OCI-LY1 (cell line): ENCODE data around the gene BSG.

Experiments used
- H2AFZ ChIP-seq: fragments of 200-600 bp; sonication (generic), shearing (Covaris generic); 2 replicates; pipeline ENCODE4 v1.6.0; 2014; ENCODE audit warnings: antibody characterized with exemption, mild to moderate bottlenecking, low read length
- H3F3A ChIP-seq: fragments of 200-600 bp; sonication (generic), shearing (Covaris generic); 2 replicates; pipeline ENCODE4 v1.6.0; 2014; ENCODE audit warnings: mild to moderate bottlenecking, antibody characterized with exemption, low read length, moderate library complexity; ENCODE audit not compliant: insufficient read depth
- H3K27ac ChIP-seq: fragments of 200-600 bp; sonication (generic); 2 replicates; pipeline ENCODE4 v1.5.1; 2014; ENCODE audit warnings: low read length, mixed run types, mild to moderate bottlenecking, low read depth; ENCODE audit not compliant: poor library complexity, severe bottlenecking
- H3K27me3 ChIP-seq: fragments of 200-600 bp; sonication (generic); 2 replicates; pipeline ENCODE4 v1.6.0; 2014; ENCODE audit warnings: antibody characterized with exemption, mild to moderate bottlenecking, low read length, moderate library complexity; ENCODE audit not compliant: insufficient read depth
- H3K36me3 ChIP-seq: fragments of 200-600 bp; sonication (generic); 2 replicates; pipeline ENCODE4 v1.6.1; 2014; ENCODE audit warnings: mild to moderate bottlenecking, antibody characterized with exemption, low read length, moderate library complexity, mixed read lengths; ENCODE audit not compliant: insufficient read depth
- H3K4me1 ChIP-seq: fragments of 200-600 bp; sonication (generic); 2 replicates; pipeline ENCODE4 v1.5.1; 2014; ENCODE audit warnings: mild to moderate bottlenecking, low read length, moderate library complexity; ENCODE audit not compliant: insufficient read depth, severe bottlenecking
- H3K4me2 ChIP-seq: fragments of 200-600 bp; sonication (generic), shearing (Covaris generic); 2 replicates; pipeline ENCODE4 v1.6.1; 2014; ENCODE audit warnings: low read length
- H3K4me3 ChIP-seq: fragments of 200-600 bp; sonication (generic); 2 replicates; pipeline ENCODE4 v1.5.1; 2014; ENCODE audit warnings: low read length, low read depth, mild to moderate bottlenecking, mixed read lengths; ENCODE audit not compliant: poor library complexity, severe bottlenecking
- H3K79me2 ChIP-seq: fragments of 200-600 bp; shearing (Covaris generic); 2 replicates; pipeline ENCODE4 v1.6.1; 2016; ENCODE audit warnings: mixed run types, low read length, mixed read lengths; ENCODE audit not compliant: insufficient read depth
- H3K9ac ChIP-seq: fragments of 200-600 bp; sonication (generic), shearing (Covaris generic); 2 replicates; pipeline ENCODE4 v1.6.1; 2014; ENCODE audit warnings: mild to moderate bottlenecking, low read length, mixed read lengths
- H3K9me2 ChIP-seq: fragments of 200-600 bp; sonication (generic), shearing (Covaris generic); 2 replicates; pipeline ENCODE4 v1.6.1; 2014; ENCODE audit warnings: low read depth, mild to moderate bottlenecking, low read length, mixed read lengths
- H3K9me3 ChIP-seq: fragments of 200-600 bp; shearing (Covaris generic); 2 replicates; pipeline ENCODE4 v1.6.1; 2014; ENCODE audit warnings: low read length, mixed read lengths
- H4K20me1 ChIP-seq: fragments of 200-600 bp; sonication (generic), shearing (Covaris generic); 2 replicates; pipeline ENCODE4 v1.6.0; 2016; ENCODE audit warnings: mild to moderate bottlenecking, low read length; ENCODE audit not compliant: insufficient read depth
- CTCF ChIP-seq: fragments of 200-600 bp; sonication (generic), shearing (Covaris generic); IDR thresholded peaks from 2 replicates; pipeline ENCODE4 v1.5.1; 2017; ENCODE audit warnings: mild to moderate bottlenecking, antibody characterized with exemption, low read length, moderate library complexity, mixed read lengths
- EZH2 ChIP-seq: fragments of 200-600 bp; sonication (generic), shearing (Covaris generic); IDR thresholded peaks from 2 replicates; pipeline ENCODE4 v1.8.0; 2017; ENCODE audit warnings: borderline replicate concordance, mixed run types, mild to moderate bottlenecking, antibody characterized with exemption, low read length, moderate library complexity, mixed read lengths

The BSG gene

DNA sequence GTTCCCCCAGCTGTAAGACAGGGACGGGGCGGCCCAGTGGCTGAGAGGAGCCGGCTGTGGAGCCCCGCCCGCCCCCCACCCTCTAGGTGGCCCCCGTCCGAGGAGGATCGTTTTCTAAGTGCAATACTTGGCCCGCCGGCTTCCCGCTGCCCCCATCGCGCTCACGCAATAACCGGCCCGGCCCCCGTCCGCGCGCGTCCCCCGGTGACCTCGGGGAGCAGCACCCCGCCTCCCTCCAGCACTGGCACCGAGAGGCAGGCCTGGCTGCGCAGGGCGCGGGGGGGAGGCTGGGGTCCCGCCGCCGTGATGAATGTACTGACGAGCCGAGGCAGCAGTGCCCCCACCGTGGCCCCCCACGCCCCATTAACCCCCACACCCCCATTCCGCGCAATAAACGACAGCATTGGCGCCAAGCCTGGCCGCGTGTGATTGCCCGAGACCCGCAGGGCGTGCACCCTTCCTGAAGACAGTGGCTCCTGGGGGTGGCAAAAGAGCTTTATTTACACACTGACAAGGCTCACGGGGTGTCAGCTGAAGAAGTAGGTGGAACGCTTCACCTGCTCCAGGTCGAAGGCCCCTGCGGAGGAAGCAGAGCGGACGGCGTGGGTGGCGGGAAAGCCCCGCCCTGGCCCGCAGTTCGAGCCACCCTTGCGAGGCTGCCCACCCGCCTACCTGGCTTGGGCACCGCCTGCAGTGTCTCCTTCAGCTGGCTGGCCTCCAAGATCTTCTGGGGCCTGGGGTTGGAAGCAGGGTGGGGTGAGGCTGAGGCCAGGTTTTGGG, 44.5 kb downstream of the BSG start:
- peaks cover 5% of the 10 kb centered on the region for H3K4me1 ChIP-seq
- H3K36me3 ChIP-seq, result peaks cover 61% of the 10 kb centered on the region
- no peaks in the 10 kb centered on the region for H3K27me3 ChIP-seq
- H3K9ac ChIP-seq, result no peak overlapping the region
- no peaks in the 10 kb centered on the region for H4K20me1 ChIP-seq
- H3F3A ChIP-seq, result 0 out of 2 replicates have a peak, but pooled peaks cover 4% of the 10 kb centered on the region
- H3K27ac ChIP-seq, result no peak overlapping the region
- no peaks in the 10 kb centered on the region for H3K79me2 ChIP-seq
- TF ChIP-seq EZH2 (no peak), CTCF (no peak)
- H3K4me2 ChIP-seq, result no peak overlapping the region
- no peaks in the 10 kb centered on the region for H3K9me2 ChIP-seq
- no peak overlapping the region for H3K4me3 ChIP-seq
- no peak overlapping the region for H2AFZ ChIP-seq
- no peaks in the 10 kb centered on the region for H3K9me3 ChIP-seq

- no peak overlapping the region for H3K27ac ChIP-seq
- H3K9ac ChIP-seq, result no peak overlapping the region
- no peak overlapping the region for H3K4me3 ChIP-seq
- H3K9me2 ChIP-seq, result no peaks in the 10 kb centered on the region
- no peaks in the 10 kb centered on the region for H4K20me1 ChIP-seq
- H3K79me2 ChIP-seq, result no peaks in the 10 kb centered on the region
- no peak overlapping the region for H3K4me2 ChIP-seq
- no peaks in the 10 kb centered on the region for H3K9me3 ChIP-seq
- no peaks in the 10 kb centered on the region for H3K27me3 ChIP-seq
- H3F3A ChIP-seq, result 0 out of 2 replicates have a peak, but pooled peaks cover 4% of the 10 kb centered on the region
- no peak for TF ChIP-seq CTCF
- TF ChIP-seq EZH2, result no peak
- H3K36me3 ChIP-seq, result peaks cover 68% of the 10 kb centered on the region
- H2AFZ ChIP-seq, result no peak overlapping the region
- peaks cover 5% of the 10 kb centered on the region for H3K4me1 ChIP-seq
Measured at GRCh38 chr19:617551-618246, 45.3 kb downstream of the BSG start.

GRCh38 chr19:618247-618619, 45.8 kb downstream of the BSG start:
- no peak overlapping the region for H2AFZ ChIP-seq
- no peak for TF ChIP-seq EZH2
- no peak for TF ChIP-seq CTCF
- H3K9me2 ChIP-seq, result no peaks in the 10 kb centered on the region
- H3K36me3 ChIP-seq, result peaks cover 69% of the 10 kb centered on the region
- H3K27me3 ChIP-seq, result no peaks in the 10 kb centered on the region
- 0 out of 2 replicates have a peak, but pooled peaks cover 4% of the 10 kb centered on the region for H3F3A ChIP-seq
- no peak overlapping the region for H3K27ac ChIP-seq
- no peaks in the 10 kb centered on the region for H3K79me2 ChIP-seq
- H3K4me1 ChIP-seq, result peaks cover 5% of the 10 kb centered on the region
- no peaks in the 10 kb centered on the region for H3K9me3 ChIP-seq
- no peak overlapping the region for H3K4me2 ChIP-seq
- no peak overlapping the region for H3K9ac ChIP-seq
- no peak overlapping the region for H3K4me3 ChIP-seq
- no peaks in the 10 kb centered on the region for H4K20me1 ChIP-seq
